ENCODE measurements around the gene FSIP2.

The FSIP2 gene, protein sequence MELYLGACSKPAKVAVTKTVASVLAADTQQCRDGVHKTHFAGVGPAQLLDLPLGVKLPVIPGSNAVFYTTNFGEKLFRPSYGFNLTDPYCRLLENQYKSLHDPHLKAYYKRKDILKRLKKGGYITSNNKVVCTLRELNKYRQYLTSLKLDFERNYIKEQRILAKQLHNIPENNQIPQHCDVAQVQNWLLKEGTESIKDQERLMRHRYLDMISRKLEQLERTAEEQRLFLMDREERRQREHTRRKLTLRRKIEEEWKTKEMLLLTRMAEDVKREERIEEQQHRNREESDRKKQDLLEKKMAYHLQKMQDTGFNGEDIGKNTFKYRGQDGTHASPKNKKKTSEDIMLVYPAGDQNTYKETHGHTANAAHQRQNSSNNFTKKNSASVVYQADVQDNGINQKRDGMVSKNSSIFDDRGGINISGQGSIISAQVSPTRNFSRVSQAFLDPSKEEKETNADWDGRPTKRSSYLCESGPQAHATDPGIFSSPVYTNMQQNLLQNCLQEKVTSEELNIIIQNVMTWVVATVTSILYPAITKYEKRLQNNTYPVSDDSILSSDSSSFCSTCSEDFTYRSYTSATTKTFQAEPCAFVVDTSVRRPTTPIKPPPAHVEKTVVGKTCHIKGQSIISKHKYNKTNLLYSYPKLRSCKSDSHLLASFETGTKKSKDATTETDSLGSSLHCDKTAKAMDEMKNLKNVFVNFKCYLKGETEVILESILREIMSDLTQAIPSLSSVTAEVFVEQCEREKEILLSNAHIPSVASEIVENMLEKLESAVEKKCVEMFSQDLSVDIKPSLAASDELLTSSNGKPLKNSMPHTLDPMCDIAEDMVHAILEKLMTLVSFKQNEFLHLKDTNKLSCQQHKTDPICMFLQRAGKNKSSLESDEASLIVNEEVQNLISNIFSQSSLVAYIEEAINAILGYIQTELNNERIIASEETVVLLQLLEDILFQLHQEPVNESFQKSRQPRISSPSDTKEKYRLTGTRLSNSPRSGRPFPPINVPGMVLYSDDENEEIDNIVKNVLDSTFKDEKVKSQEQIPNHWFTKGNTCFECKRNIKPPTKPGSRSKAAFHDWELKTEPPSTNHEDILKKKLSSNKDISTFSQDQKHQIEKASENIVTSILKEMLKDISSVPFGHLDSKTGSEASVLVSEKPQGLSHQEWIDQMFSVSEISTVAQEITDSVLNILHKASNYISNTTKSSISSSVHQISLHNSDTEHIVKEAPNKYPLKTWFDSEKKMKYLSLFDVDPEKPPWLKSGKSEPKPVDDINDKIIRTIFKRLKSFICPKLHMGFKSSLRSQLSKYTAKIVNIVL (N-terminal part only)

GRCh38 chr2:185738679-185739472 is at the start of gene FSIP2:
TSS of gene FSIP2 (plus strand) at chr2:185738804. CDS start at chr2:185738895, 91 bp downstream.
- peak; percentile 41 to 70 for DNase-seq

- no peak for DNase-seq
Observed at GRCh38 chr2:185689906-185690539, 48.6 kb upstream of the FSIP2 start.

DNA sequence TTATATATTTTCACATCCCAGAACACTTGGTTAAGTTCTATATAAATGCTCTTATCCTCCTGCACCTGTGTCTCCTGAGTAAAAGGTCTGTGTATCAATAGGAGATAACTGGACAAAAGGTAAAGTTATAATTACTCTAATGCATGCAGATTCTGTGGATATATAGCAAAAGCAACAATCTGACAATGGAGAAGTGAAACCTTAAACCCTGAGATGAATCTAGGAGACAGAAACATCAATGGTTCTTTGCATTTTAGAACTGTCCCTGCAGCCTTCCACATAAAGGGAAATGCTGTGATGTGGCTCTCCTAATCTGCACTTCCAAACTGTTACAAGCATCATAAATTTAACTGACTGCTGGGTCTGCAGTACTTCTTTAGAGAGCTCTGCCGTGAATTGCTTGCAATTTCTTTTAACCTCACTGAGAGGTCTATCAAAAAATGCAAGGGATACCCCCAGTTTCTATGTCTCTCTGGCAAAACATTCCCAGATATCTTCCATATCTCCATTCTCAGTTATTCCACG is 42.8 kb upstream of the FSIP2 start:
- DNase-seq = no peak

DNA sequence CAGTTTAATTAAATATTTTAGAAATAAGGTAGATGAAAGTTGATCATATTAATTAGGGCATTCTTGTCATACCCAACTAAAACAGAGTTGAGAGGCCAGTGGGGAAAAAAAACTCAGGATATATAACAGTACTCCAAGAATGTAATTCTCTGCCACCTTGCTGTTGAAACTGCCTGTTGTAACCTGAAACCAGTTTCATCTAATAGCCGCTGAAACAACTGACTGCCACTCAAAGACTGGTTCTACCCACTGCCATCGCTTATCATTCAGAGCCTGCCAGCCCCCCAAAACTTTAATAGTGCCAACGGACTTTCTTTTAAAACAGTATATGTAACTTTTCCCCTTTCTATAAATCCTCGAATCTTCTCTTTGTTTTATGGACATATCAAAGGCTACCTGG is 37.7 kb upstream of the FSIP2 start:
- no peak for DNase-seq

DNA sequence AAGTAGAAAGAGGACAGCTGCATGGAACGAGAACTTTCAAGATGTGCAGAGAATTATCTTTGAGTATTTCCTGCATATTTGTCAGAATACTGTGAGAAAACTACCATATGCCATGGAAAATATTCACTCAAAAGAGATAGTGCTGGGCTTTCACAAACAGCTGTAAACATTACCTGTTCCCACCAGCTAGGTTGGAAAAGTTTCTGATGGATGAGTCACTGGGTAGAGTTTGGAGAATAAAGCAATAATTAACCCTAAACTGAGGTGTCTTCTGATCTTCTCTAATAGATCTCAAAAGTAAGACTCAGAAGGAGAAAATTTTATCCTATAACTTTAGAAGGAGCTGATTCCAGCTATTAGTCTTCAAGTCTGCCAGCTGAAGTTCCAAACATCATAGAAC is 3.9 kb upstream of the FSIP2 start:
- no peak for DNase-seq

DNA sequence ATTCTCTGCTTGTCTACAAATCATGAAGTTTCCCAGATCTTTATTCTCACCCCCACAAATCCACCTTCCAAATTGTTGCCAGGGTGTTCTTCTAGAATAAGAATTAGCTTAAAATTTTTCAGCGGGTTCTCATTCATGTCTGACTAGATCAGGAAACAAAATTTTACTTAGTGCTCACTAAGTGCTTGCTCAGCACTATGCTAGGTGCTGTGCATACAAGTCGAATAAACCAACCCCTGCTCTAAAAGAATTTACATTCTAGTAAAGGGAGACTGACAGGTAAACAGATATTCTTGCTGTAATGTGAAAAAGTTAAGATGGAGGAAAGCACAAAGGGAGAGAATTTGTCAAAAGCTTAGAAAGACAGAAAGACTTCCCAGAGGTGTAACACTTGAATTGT is 2.4 kb upstream of the FSIP2 start:
- no peak for DNase-seq

DNA sequence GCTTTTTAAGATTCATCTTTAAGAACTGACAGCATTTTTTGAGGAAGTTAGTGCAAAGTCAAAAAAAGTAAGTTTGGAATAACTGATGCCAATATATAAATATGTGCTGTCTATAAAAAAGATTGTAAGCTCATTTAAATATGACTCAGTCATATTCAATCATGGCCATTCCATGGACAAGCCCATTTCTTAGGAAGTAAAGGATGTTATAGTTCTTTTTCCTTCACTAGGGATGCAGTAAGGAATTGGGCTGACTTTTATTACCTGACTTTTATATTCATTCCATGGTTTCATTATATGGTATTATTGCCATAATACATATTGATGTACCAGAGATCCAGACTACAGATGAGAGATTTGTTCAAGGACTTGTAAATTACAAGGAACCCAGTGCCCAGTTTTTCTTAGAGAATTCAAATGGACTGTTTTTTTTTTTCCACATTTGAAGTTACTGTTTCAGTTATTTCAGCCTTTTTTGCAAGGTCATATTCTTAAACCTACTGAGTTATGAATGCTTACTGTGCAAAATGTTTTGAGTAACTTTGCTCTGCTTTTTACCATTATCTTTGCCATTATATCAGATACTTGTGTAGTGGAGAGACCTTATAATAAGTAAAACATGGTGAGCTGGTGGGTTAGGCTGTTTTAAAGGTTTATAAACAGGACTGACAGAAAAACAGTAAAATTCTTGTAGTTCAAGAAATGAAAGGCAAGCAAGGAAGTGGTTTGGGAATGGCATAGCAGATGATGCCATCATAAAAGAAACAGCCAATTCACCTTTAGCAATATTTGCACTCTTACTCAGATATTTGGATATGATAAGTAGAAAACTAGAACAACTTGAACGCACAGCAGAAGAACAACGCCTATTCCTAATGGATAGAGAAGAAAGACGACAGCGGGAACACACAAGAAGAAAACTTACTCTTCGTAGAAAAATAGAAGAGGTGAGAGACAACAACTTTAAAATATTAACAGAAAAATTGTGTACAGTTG is 7.6 kb downstream of the FSIP2 start:
- no peak for DNase-seq

GRCh38 chr2:185757356-185757755 is 18.8 kb downstream of the FSIP2 start:
- no peak for DNase-seq

GRCh38 chr2:185771396-185771795 is 32.8 kb downstream of the FSIP2 start:
- no peak for DNase-seq

DNA sequence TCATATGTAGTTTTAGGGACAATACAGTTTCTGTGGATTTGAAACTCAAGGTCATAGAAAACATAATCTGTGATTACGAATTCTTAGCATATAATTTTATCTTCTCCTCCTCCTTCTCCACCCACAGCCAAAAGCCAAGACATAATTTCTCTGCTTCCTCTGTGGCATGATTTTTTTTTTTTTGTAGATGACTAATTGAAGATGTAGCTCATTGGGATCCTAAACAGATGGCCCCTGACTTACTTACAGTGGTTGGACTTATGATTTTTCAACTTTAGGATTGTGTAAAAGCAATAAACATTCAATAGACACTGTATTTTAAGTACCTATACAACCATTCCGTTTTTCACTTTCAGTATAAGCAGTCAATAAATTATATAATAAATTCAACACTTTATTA is 42.3 kb downstream of the FSIP2 start:
- no peak for DNase-seq

GRCh38 chr2:185782223-185782769 is 43.7 kb downstream of the FSIP2 start:
- no peak for DNase-seq

- no peak for DNase-seq
Observed at GRCh38 chr2:185785156-185785555, 46.6 kb downstream of the FSIP2 start.

GRCh38 chr2:185785851-185786473 is 47.4 kb downstream of the FSIP2 start:
- DNase-seq = no peak

- no peak for DNase-seq
Observed at GRCh38 chr2:185787227-185788145, 48.9 kb downstream of the FSIP2 start.

- DNase-seq = no peak
Observed at GRCh38 chr2:185790361-185790760, 51.8 kb downstream of the FSIP2 start.

DNA sequence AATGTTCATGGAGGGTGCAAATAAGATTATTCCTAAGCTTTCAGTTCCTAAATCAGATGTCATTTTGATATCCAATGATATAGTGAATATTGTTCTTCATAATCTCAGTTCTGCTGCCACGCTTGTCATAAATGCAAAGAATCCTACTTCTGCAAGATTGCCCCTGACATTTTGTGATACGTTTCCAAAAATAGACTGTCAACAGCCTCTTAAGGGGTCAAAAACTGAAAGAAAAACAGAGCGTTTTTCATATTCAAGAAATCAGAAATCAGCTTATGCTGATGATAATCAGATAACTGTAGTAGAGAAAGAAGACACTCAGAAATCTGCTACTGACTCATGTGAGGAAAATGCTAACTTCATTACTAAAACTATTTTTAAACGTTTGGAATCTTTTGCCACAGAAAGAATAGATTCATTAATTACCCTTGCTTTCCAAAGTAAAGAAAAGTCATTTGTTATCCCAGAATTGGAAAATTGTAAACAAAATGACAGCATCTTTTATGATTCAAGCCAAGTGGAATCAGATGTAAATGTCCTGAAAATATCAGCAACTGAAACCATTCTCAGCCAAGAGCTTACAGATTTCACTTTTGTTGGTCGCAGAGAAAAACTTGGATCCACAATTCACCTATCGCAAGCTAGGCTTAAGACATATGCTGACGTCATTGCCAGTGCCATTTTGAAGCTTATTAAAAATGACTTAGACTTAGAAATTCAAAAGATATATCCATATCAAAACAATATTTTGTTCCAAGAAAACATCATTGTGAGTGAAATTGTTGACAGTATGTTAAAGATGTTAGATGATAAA is 55.1 kb downstream of the FSIP2 start:
- DNase-seq = no peak

DNA sequence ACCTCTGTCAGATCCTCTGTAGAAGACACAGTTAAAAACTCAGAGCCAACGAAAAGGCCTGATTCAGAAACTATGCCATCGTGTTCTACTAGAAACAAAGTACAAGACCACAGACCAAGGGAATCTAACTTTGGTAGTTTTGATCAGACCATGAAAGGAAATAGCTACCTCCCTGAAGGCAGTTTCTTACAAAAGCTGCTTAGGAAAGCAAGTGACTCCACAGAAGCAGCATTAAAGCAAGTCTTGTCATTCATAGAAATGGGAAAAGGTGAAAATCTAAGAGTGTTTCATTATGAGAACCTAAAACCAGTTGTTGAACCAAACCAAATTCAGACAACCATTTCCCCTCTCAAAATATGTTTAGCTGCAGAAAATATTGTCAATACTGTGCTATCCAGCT is 58.2 kb downstream of the FSIP2 start:
- no peak for DNase-seq
